A673 (cell line): ENCODE results near the gene TCF3.
A peak's percentile ranks its signal among the peaks of the same experiment; 100 is the strongest.

Source experiments
- CTCF ChIP-seq: fragments of 300-800, 200-600 bp; sonication (generic); conservative IDR thresholded peaks from 2 replicates; pipeline ENCODE4 v1.5.1; 2017; ENCODE audit warnings: low read depth, mild to moderate bottlenecking, antibody characterized with exemption, low read length, moderate library complexity, mixed read lengths
- EZH2 ChIP-seq: fragments of 200-600 bp; sonication (generic); IDR thresholded peaks from 2 replicates; pipeline ENCODE4 v1.6.1; 2017; ENCODE audit warnings: borderline replicate concordance, low read depth, mild to moderate bottlenecking, mixed read lengths, antibody characterized with exemption, low read length; ENCODE audit not compliant: poor library complexity, severe bottlenecking

- TF ChIP-seq CTCF (peak; percentile 95), EZH2 (no peak)
Measured at GRCh38 chr19:1624458-1624857, 28.0 kb downstream of the TCF3 start.
